AG09309 (cell line): ENCODE results near the gene KDM2B.

ENCODE experiments used
- DNase-seq: peaks from one replicate; pipeline ENCODE4 v3.0.0-alpha.2; 2010; ENCODE audit warnings: low read depth
- H3K4me3 ChIP-seq: 2 replicates; pipeline ENCODE4 v1.5.1; 2011; ENCODE audit warnings: mild to moderate bottlenecking, low read depth, low read length, moderate library complexity; ENCODE audit not compliant: control insufficient read depth
- CTCF ChIP-seq: IDR thresholded peaks from 2 replicates; pipeline ENCODE4 v1.5.1; 2011; ENCODE audit warnings: mild to moderate bottlenecking, low read depth, low read length, inconsistent platforms; ENCODE audit not compliant: insufficient read depth, control insufficient read depth; ENCODE audit errors: missing control alignments

The KDM2B gene

DNA sequence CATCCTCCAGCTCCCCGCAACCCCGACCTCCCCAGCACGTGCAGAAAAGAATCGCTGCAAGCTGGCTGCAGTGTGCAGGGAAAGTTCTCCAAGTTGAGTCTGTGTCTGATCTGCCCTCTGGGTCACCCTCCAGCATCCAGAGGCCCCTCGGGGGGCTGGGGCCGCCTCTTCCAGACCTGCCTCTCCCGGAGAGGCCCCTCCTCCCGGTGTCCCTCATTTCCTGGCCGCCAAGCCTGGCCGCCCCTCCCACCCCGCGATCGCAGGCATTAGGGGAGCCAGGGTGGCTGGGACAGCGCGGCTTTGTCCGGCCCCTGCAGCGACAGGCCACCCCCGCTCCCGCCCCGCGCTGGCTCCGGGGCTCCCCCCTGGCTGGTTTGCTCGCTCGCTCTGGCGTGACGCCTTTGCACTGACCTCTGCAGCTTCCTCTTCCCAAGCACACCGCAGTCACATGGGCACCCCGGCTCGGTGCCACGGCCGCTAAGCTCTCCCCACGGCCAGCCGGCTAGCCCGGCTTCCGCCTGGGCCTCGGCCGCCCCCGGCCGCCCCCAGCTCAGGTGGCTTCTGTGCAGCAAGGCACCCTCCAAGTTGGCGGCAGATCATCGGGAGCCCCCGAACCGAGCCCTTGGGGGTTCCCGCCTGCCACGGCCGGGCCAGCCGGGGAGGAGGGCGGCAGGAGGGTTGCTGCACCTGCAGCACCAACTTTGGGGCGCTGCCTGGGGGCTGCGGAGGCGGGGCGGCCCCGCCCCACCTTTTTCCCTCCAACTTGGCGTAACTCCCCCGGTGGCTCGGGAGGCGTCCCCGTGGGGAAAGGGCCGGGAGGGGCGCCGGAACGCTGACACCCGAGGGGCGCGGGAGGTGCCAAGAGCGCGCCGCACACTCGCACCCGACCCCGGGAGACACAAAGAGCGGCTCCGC is 43.7 kb downstream of the KDM2B start:
- DNase-seq: no peak
- no peak for TF ChIP-seq CTCF
- H3K4me3 ChIP-seq: peak overlapping the region; percentile 50

GRCh38 chr12:121536054-121536898 is 44.5 kb downstream of the KDM2B start:
- peak; percentile 46 for DNase-seq
- peak overlapping the region; percentile 50 for H3K4me3 ChIP-seq
- TF ChIP-seq CTCF: no peak

DNA sequence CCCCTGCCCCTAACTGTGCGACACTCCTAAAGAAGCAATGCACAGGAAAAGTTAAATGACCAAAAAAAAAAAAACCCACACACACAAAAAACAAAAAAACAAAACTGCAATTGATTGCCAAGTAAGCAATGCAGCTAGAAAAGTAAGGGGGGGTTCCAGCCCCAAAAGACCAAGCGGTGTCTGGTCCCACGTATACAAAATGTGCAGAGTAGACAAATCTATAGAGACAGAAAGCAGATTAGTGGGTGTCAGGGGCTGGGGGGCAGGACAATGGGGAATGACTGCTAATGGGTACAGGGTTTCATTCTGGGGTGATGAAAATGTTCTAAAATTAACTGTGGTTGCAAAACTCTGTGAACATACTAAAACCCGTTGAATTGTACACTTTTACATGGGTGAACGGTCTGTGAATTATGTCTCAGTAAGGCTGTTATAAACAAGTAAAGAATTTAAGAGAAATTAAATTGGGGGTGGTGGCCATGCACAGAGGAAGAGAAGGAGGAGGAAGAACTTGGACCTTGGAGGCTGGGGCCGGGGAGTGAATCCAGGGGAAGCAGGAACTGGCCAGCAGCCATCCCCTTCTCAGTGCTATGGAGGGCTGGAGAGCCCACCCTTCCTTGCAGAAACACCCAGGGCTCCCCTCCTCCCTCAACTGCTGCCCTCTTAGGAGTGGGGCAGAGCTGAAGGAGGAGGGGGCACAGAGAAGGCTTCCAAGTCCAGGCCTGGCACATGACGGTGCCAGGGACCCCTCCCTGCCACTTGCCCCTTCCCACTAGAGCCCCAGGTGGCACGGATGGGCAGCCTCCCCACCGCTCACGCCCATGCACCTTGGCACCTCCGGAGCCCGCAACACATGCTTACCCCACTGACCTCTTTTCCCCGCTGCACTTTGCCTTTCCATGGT is 45.4 kb downstream of the KDM2B start:
- no peak for DNase-seq
- no peak for TF ChIP-seq CTCF
- peak overlapping the region; percentile 47 for H3K4me3 ChIP-seq

GRCh38 chr12:121534495-121535148 is 46.2 kb downstream of the KDM2B start:
- TF ChIP-seq CTCF: no peak
- no peak overlapping the region for H3K4me3 ChIP-seq
- no peak for DNase-seq

- TF ChIP-seq CTCF: no peak
- no peak for DNase-seq
- H3K4me3 ChIP-seq: no peak overlapping the region
Observed at GRCh38 chr12:121533394-121534090, 47.3 kb downstream of the KDM2B start.
